ENCODE data around the gene IWS1. TPM values are rescaled to one million over a fixed set of nuclear protein-coding genes. Genes with fewer than 3 reads are reported as not detected.
"Not testable (repeated sequence)": the region's sequence is repeated elsewhere in the genome, so short reads cannot be mapped to it uniquely, and the experiment has no call there.

IWS1 gene
- total RNA-seq, 1 donor from 2014 or later = 44.4 TPM

GRCh38 chr2:127472268-127472667, 54.0 kb downstream of the IWS1 start:
- ATAC-seq (no peak), DNase-seq (ENCODE audit: low spot score) (no peak)
- intact Hi-C loops (cut with DNase I) = no loop called here

DNA sequence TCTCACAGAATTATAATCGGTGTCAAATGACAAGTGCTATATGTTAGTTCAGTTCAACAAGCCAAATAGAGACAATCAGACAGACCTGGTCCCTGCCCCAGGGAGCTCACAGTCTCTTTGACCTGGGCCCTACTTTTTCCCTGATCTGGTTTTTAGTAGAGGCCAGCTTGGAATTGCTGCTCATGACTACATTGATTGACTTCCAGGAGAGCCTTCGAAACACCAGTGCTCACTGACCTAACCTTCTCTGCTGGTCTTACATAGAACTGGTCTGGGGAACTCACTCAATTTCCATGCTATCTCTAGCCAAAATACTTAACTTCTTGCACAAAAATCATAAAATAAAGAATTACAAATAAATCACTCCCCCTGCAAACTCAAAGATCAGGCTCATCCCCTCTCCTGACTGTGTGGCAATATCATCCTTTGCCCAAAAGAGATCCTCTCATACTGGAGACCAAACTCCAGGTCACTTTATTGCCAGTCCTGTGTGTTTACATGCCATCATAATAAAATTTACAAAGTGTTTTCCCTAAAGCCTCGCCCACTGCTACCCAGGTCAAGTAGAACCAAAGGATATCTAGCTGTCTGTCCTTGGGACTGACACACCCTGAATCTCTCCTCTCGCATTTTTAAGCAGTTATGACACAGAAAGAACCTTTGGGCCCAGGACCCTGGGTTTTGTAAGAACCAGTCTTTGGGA, 54.9 kb downstream of the IWS1 start:
- ATAC-seq = no peak
- intact Hi-C loops (cut with DNase I) = no loop called here
- DNase-seq (ENCODE audit: low spot score) = no peak

GRCh38 chr2:127469974-127470373, 56.3 kb downstream of the IWS1 start:
- DNase-seq (ENCODE audit: low spot score) = no peak
- intact Hi-C loops (cut with DNase I) = no loop called here
- ATAC-seq = no peak

DNA sequence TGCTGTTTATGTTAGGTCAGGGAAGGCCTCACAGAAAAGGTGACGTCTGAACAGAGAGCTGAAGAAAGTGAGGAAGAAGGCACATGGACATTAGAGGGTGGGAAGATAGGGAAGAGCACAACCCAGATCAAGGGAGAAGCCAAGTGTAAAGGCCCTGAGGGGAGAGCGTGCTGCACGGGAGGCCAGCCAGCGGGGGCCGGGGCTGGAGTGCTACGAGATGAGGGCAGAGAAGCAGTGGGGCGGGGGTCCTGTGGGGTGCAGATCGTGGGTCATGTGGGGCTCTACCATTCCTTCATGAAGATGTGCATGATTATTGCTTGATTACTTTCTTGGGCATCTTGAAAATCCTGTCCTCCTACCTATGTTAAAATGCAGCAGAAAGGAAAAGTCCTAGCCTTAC, 57.2 kb downstream of the IWS1 start:
- DNase-seq (ENCODE audit: low spot score) (no peak), ATAC-seq (no peak)
- intact Hi-C loops (cut with DNase I) = no loop called here

GRCh38 chr2:127465258-127465657, 61.0 kb downstream of the IWS1 start:
- ATAC-seq (no peak), DNase-seq (ENCODE audit: low spot score) (no peak)
- intact Hi-C loops (cut with DNase I) = no loop called here

DNA sequence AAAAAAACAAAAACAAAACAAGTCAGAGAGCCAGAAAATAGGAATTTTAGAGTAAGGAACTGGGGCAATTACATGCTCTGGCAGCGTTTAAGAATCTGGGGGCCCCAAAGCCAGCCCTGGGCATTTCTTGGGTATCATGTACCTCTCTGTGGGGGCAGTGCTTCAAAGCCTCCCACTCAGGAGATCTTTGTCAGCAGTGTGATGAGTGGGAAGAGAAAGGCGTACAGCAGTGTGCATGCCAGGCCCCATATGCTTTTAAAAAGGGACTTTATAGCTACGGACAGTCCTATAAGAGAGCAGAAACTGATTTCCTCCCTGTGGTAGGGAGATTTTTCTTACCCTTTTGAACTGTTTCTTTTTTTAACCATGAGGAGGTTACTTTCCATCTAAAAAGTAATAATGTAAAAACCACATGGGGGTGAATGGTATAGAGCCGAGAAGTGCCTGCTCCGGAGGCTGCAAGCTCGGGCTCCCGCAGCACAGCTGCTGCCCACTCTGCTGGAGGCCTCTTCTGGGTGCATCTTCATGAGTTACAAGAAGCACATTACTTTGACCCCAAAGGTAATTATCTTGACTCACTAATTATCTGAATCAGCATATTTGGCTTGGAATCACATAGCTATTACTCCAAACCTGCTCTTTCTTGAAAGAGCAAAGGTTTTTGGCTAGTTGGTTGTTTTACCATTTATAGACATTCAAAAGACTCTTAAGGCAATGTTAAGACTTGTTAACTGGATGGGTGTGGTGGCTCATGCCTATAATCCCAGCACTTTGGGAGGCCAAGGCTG, 61.6 kb downstream of the IWS1 start:
- no peak for DNase-seq (ENCODE audit: low spot score)
- intact Hi-C loops (cut with DNase I) = no loop called here
- ATAC-seq = no peak

DNA sequence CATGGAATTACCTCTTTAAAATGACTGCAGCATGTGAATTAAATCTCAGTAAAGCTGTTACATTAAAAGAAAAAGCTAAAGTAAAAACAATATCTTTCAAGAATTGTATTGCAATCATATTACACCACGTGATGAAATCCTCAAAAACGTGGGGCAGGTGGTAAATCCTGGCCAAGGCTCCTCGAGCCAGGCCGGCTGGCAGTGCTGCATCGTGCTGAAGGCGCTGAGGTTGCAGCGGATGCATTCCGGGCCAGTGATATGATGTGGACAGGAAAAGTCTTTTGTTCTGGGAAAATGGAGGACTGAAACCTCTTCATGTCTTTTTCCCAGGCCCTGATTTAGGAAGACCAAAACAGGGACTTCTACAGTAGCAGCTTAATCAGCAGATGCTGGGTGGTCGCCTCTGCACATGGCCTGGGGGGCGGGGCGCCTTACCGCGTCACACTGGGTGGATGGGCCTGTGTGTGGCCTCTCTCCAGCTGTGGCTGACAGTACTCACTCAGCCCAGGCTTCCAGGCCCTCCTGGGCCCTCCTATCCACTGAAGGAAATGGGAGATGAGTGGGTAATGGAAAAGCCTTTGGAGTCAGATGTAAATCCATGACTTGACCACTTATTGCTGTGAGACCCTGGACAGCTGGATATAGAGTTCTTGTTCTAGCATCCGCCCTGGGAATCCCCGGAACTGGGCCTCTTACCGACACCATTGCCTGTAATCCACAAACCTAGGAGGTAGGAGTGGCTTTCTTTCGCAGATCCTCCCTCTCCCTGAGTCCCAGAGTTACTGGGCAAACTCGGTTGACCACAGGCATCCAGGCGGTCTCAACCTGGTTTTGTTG, 62.9 kb downstream of the IWS1 start:
- intact Hi-C loops (cut with DNase I) = no loop called here
- DNase-seq (ENCODE audit: low spot score) (no peak), ATAC-seq (no peak)

DNA sequence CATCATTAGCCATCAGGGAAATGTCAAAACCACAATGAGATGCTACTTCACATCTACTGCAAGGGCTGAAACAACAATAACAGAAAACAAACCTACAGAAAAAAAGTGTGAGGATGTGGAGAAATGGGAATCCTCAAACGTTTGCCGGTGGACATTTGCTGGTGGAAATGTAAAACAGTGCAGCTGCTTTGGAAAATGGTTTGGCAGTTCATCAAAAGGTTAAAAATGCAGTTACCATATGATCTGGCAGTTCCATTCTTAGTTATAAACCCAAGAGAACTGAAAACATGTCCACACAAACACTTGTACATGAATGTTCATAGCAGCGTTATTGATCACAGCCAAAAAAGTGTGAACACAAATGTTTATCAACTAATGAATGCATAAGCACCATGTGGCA, 63.8 kb downstream of the IWS1 start:
- intact Hi-C loops (cut with DNase I) = no loop called here
- no peak for DNase-seq (ENCODE audit: low spot score)
- no peak for ATAC-seq

- ATAC-seq = no peak
- no peak for DNase-seq (ENCODE audit: low spot score)
- intact Hi-C loops (cut with DNase I) = no loop called here
These were observed 69.3 kb downstream of the IWS1 start for GRCh38 chr2:127456960-127457359.

GRCh38 chr2:127455566-127456493, 70.5 kb downstream of the IWS1 start:
- no peak for ATAC-seq
- intact Hi-C loops (cut with DNase I) = no loop called here
- DNase-seq (ENCODE audit: low spot score) = no peak

DNA sequence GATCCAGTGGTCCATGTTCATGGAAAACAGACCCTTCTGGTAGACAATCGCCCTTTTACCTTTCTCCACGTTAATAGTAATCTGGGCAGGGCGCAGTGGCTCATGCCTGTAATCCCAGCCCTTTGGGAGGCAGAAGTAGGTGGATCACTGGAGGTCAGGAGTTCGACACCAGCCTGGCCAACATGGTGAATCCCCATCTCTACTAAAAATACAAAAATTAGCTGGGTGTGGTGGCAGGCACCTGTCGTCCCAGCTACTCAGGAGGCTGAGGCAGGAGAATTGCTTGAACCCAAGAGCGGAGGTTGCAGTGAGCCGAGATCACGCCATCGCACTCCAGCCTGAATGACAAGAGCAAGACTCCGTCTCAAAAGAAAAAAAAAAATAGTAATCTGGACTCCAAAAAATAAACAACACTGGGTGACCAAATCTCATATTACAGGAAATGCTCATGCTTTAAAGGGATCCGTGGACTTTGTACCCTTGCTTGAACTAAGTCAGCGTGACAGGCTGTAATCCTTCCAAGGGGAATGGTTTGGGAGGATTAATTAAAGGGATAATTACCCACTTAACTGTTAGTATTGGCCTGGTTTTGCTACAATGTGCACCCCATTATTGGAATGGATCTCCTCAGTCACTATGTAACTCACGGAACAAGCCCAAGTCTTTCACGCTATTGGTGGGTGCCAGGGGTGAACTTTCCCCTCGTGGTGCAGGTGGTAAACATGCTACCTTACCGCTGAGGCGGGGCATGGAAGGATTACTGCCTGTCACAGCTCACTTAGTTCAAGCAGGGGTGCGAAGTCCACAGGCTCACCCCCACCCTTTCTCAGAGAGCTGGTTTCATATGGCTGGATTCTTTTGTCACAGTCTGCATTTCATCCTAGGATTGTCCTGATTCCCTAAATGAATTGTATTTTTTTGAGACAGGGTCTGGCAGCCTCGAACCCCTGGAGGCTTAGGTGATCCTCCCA, 71.4 kb downstream of the IWS1 start:
- no peak for ATAC-seq
- no peak for DNase-seq (ENCODE audit: low spot score)
- intact Hi-C loops (cut with DNase I) = no loop called here

- no peak for DNase-seq (ENCODE audit: low spot score)
- ATAC-seq = no peak
These were observed 72.7 kb downstream of the IWS1 start for GRCh38 chr2:127453392-127454171.

GRCh38 chr2:127453013-127453391, 73.3 kb downstream of the IWS1 start:
- intact Hi-C loops (cut with DNase I) = no loop called here
- DNase-seq (ENCODE audit: low spot score) (no peak), ATAC-seq (no peak)

More at GRCh38 chr2:127453392-127454171, 72.7 kb downstream of the IWS1 start:
- intact Hi-C loops (cut with DNase I) = no loop called here

GRCh38 chr2:127452423-127452822, 73.9 kb downstream of the IWS1 start:
- DNase-seq (ENCODE audit: low spot score); ATAC-seq; intact Hi-C loops (cut with DNase I): not testable (repeated sequence)

GRCh38 chr2:127451981-127452380, 74.3 kb downstream of the IWS1 start:
- intact Hi-C loops (cut with DNase I) = no loop called here
- ATAC-seq (no peak), DNase-seq (ENCODE audit: low spot score) (no peak)

DNA sequence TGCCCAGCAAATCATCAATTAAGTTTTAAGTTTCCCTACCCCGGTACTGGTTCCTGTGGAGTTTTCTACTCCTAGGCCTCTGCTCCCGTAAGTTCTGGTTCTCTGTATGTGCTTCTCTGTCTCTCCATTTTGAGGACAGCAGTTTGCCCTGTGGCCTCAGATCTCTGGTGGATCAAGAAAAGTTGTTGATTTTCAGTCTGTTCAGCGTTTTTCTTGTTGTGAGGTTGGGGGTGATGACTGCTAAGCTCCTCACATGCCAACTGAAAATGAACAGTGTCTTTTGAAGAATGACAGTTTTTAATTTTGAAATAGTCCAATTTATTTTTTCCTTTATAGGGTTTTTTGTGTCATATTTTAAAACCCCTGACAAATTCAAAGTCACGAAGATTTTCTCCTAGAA, 76.4 kb downstream of the IWS1 start:
- ATAC-seq (no peak), DNase-seq (ENCODE audit: low spot score) (no peak)
- intact Hi-C loops (cut with DNase I) = no loop called here

GRCh38 chr2:127449414-127449813, 76.9 kb downstream of the IWS1 start:
- intact Hi-C loops (cut with DNase I) = no loop called here
- DNase-seq (ENCODE audit: low spot score) = no peak
- ATAC-seq = no peak
